K562 (cell line): ENCODE data around the gene SDE2. TPM values are rescaled to one million over a fixed set of nuclear protein-coding genes. Genes with fewer than 3 reads are reported as not detected.
A peak's percentile ranks its signal among the peaks of the same experiment; 100 is the strongest.

Source experiments
- ARID2 ChIP-seq: fragments of 450-650 bp; IDR thresholded peaks from 2 replicates; pipeline ENCODE4 v1.6.1; 2017; ENCODE audit warnings: antibody characterized with exemption, mild to moderate bottlenecking
- BRD4 ChIP-seq: fragments of 200-600 bp; sonication (generic); IDR thresholded peaks from 2 replicates; pipeline ENCODE4 v1.6.1; 2017; ENCODE audit warnings: inconsistent platforms
- DPF2 ChIP-seq: fragments of 450-650 bp; IDR thresholded peaks from 2 replicates; pipeline ENCODE4 v1.6.1; 2016
- ZNF133 ChIP-seq: fragments of 250-450 bp; sonication (Bioruptor Pico); IDR thresholded peaks from 2 replicates; pipeline ENCODE4 v1.4.0; 2020; ENCODE audit warnings: mild to moderate bottlenecking
- polyA plus RNA-seq, 8 experiments: library from polyadenylated mRNA; depleted of rRNA in 4 of 8; stranded (reverse) in 5 of 8; unstranded in 3 of 8; fragments of >200 nt; fragmentation: Nextera tagmentation in 2 of 8; fragmentation: Illumina TruSeq in 1 of 8; extraction: Ambion mirVana in 2 of 8; extraction: Trizol in 1 of 8; gene quantifications; 2 replicates each; pipeline versions ENCODE4 v1.2.1 to v1.2.3, GENCODE V29; 2011 to 2014; ENCODE audit warnings: inconsistent platforms in 1 of 8, missing spikeins in 1 of 8
- total RNA-seq, 7 experiments: library from RNA; depleted of rRNA in 6 of 7; stranded (reverse); fragments of >200 nt in 6 of 7; fragmentation: Illumina TruSeq in 2 of 7; extraction: Trizol in 2 of 7; gene quantifications; 2 replicates each; pipeline versions ENCODE4 v1.2.1 to v1.2.3, GENCODE V29; 2011 to 2021; ENCODE audit warnings: low replicate concordance in 1 of 7
- TF ChIP-seq, protein P1 (sequence below): fragments of 450-650 bp; IDR thresholded peaks from 2 replicates; pipeline ENCODE4 v1.6.1; 2016; ENCODE audit warnings: borderline replicate concordance
- TF ChIP-seq, protein P2 (sequence below): sonication (generic); formaldehyde crosslinking; IDR thresholded peaks from 2 replicates; pipeline ENCODE4 v1.8.1; 2023; ENCODE audit warnings: mild to moderate bottlenecking, missing genetic modification reagents, moderate library complexity
- TF ChIP-seq, protein P3 (sequence below): fragments of 450-650 bp; IDR thresholded peaks from 2 replicates; pipeline ENCODE4 v1.6.1; 2014; ENCODE audit warnings: low read depth, mild to moderate bottlenecking, moderate library complexity, borderline replicate concordance
- TF ChIP-seq, protein P4 (sequence below): fragments of 450-650 bp; IDR thresholded peaks from 2 replicates; pipeline ENCODE4 v1.6.1; 2017; ENCODE audit warnings: antibody characterized with exemption, mild to moderate bottlenecking
- TF ChIP-seq, protein P5 (sequence below), 2 experiments: fragments of 450-650 bp; formaldehyde crosslinking in 1 of 2; IDR thresholded peaks; 2 replicates each; pipeline versions ENCODE4 v1.4.0 to v1.6.1; 2014 to 2020; ENCODE audit warnings: mild to moderate bottlenecking in 2 of 2, borderline replicate concordance in 1 of 2, low read depth in 1 of 2

SDE2 gene
- total and polyA plus RNA-seq, 9 of the 15 experiments (the other 6 are each of a cell fraction or from before 2014, with no cell fraction given), result 14.3 to 62.3 (median 46.0) TPM

DNA sequence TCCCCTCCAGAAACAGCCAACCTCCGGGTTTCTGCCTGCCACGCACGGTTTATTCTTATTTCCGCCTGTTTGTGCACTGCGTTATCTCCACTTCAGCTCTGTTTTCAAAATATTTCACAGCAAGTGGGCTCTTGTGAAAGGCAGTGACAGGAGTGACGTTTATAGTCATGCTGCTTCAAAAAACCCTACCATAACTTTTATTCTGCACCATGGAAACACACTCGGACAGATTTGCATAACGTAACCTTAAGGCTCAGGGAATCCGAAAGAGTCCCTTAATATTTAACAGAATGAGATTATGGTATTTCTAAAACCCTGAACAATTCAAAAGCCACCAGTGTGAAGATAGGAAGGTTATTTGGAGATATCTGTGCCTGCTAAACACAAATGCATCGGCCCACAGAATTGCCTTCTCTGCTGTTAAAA is 782 bp upstream of the SDE2 start (continued):
- TF ChIP-seq, protein P1, sequence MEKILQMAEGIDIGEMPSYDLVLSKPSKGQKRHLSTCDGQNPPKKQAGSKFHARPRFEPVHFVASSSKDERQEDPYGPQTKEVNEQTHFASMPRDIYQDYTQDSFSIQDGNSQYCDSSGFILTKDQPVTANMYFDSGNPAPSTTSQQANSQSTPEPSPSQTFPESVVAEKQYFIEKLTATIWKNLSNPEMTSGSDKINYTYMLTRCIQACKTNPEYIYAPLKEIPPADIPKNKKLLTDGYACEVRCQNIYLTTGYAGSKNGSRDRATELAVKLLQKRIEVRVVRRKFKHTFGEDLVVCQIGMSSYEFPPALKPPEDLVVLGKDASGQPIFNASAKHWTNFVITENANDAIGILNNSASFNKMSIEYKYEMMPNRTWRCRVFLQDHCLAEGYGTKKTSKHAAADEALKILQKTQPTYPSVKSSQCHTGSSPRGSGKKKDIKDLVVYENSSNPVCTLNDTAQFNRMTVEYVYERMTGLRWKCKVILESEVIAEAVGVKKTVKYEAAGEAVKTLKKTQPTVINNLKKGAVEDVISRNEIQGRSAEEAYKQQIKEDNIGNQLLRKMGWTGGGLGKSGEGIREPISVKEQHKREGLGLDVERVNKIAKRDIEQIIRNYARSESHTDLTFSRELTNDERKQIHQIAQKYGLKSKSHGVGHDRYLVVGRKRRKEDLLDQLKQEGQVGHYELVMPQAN, result peak; percentile 17; the same call in 1 of the 2 replicates
- no peak for TF ChIP-seq ZNF133 (CRISPR knock-in tag)
- no peak for TF ChIP-seq ARID2
- TF ChIP-seq, protein P2, sequence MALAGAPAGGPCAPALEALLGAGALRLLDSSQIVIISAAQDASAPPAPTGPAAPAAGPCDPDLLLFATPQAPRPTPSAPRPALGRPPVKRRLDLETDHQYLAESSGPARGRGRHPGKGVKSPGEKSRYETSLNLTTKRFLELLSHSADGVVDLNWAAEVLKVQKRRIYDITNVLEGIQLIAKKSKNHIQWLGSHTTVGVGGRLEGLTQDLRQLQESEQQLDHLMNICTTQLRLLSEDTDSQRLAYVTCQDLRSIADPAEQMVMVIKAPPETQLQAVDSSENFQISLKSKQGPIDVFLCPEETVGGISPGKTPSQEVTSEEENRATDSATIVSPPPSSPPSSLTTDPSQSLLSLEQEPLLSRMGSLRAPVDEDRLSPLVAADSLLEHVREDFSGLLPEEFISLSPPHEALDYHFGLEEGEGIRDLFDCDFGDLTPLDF (CRISPR knock-in tag), result no peak
- TF ChIP-seq, protein P3, sequence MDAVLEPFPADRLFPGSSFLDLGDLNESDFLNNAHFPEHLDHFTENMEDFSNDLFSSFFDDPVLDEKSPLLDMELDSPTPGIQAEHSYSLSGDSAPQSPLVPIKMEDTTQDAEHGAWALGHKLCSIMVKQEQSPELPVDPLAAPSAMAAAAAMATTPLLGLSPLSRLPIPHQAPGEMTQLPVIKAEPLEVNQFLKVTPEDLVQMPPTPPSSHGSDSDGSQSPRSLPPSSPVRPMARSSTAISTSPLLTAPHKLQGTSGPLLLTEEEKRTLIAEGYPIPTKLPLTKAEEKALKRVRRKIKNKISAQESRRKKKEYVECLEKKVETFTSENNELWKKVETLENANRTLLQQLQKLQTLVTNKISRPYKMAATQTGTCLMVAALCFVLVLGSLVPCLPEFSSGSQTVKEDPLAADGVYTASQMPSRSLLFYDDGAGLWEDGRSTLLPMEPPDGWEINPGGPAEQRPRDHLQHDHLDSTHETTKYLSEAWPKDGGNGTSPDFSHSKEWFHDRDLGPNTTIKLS, result peak; percentile 73; the same call in 1 of the 2 replicates
- TF ChIP-seq, protein P4, sequence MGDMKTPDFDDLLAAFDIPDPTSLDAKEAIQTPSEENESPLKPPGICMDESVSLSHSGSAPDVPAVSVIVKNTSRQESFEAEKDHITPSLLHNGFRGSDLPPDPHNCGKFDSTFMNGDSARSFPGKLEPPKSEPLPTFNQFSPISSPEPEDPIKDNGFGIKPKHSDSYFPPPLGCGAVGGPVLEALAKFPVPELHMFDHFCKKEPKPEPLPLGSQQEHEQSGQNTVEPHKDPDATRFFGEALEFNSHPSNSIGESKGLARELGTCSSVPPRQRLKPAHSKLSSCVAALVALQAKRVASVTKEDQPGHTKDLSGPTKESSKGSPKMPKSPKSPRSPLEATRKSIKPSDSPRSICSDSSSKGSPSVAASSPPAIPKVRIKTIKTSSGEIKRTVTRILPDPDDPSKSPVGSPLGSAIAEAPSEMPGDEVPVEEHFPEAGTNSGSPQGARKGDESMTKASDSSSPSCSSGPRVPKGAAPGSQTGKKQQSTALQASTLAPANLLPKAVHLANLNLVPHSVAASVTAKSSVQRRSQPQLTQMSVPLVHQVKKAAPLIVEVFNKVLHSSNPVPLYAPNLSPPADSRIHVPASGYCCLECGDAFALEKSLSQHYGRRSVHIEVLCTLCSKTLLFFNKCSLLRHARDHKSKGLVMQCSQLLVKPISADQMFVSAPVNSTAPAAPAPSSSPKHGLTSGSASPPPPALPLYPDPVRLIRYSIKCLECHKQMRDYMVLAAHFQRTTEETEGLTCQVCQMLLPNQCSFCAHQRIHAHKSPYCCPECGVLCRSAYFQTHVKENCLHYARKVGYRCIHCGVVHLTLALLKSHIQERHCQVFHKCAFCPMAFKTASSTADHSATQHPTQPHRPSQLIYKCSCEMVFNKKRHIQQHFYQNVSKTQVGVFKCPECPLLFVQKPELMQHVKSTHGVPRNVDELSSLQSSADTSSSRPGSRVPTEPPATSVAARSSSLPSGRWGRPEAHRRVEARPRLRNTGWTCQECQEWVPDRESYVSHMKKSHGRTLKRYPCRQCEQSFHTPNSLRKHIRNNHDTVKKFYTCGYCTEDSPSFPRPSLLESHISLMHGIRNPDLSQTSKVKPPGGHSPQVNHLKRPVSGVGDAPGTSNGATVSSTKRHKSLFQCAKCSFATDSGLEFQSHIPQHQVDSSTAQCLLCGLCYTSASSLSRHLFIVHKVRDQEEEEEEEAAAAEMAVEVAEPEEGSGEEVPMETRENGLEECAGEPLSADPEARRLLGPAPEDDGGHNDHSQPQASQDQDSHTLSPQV, result peak; percentile 77
- TF ChIP-seq, protein P5, sequence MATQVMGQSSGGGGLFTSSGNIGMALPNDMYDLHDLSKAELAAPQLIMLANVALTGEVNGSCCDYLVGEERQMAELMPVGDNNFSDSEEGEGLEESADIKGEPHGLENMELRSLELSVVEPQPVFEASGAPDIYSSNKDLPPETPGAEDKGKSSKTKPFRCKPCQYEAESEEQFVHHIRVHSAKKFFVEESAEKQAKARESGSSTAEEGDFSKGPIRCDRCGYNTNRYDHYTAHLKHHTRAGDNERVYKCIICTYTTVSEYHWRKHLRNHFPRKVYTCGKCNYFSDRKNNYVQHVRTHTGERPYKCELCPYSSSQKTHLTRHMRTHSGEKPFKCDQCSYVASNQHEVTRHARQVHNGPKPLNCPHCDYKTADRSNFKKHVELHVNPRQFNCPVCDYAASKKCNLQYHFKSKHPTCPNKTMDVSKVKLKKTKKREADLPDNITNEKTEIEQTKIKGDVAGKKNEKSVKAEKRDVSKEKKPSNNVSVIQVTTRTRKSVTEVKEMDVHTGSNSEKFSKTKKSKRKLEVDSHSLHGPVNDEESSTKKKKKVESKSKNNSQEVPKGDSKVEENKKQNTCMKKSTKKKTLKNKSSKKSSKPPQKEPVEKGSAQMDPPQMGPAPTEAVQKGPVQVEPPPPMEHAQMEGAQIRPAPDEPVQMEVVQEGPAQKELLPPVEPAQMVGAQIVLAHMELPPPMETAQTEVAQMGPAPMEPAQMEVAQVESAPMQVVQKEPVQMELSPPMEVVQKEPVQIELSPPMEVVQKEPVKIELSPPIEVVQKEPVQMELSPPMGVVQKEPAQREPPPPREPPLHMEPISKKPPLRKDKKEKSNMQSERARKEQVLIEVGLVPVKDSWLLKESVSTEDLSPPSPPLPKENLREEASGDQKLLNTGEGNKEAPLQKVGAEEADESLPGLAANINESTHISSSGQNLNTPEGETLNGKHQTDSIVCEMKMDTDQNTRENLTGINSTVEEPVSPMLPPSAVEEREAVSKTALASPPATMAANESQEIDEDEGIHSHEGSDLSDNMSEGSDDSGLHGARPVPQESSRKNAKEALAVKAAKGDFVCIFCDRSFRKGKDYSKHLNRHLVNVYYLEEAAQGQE (IDR thresholded peaks at IDR 0.05; ENCODE audit: borderline replicate concordance), result 0 out of 2 replicates have a peak, but pooled peaks have one; percentile 2
- TF ChIP-seq, protein P5 (CRISPR knock-in tag; IDR thresholded peaks at IDR 0.05; ENCODE audit: low read depth), result no peak
- peak; percentile 93; the same call in 1 of the 2 replicates for TF ChIP-seq BRD4
- 0 out of 2 replicates have a peak, but pooled peaks have one; percentile 8 for TF ChIP-seq DPF2
